ENCODE measurements around the gene BTNL9.

The BTNL9 gene

DNA sequence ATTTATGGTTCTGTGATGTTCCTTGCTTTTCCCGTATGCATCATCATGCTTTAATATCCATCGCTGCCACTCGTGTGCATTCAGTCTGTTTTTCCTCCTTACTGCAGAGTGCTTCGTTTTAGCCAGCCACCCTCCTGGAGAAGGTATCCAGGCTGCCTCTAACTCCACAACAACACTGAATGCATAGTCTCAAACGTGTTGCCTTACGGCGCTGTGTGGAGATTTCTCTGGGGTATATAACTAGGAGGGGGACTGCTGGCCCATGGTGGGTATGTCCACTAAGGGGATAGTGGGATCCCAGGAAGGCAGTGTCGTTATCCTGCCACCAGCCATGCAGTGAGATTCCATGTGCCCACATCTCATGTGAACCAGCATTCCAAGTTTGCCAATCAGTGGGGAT lies 16.4 kb downstream of the BTNL9 start:
- TF ChIP-seq CTCF (IDR thresholded peaks at IDR 0.05; ENCODE audit: low read length, missing control alignments) = no peak
- no peak for DNase-seq (ENCODE audit: low read depth)
- no peak overlapping the region for H3K4me3 ChIP-seq (replicated peaks; ENCODE audit: low read depth, low read length)

- no peak for TF ChIP-seq CTCF (IDR thresholded peaks at IDR 0.05; ENCODE audit: low read length, missing control alignments)
- no peak overlapping the region for H3K4me3 ChIP-seq (replicated peaks; ENCODE audit: low read depth, low read length)
- DNase-seq (ENCODE audit: low read depth) = no peak
Observed at GRCh38 chr5:181058321-181058720, 18.3 kb downstream of the BTNL9 start.

DNA sequence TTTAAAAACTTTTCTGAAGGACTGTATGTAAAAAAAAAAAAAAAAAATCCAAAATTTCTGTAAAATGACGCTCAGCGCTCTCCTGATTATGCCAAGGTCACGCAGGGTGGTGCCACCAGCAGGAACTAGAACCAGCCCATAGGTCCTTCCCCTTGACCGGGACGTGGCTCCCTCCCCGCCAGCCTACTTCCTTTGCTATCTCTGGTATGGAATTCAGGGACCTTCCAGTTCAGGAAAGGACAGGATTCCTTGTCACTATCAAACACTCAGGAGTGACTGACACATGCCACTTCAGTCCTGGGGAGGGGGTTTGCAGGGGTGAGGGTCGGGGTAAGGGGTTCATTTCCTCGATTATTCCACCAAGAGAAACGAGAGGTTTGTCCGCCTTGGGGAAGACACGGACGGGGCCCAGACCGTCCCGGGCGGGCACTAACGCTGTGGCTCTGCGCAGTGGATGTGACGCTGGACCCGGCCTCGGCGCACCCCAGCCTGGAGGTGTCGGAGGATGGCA lies 18.8 kb downstream of the BTNL9 start:
- TF ChIP-seq CTCF (IDR thresholded peaks at IDR 0.05; ENCODE audit: low read length, missing control alignments) = no peak
- no peak overlapping the region for H3K4me3 ChIP-seq (replicated peaks; ENCODE audit: low read depth, low read length)
- no peak for DNase-seq (ENCODE audit: low read depth)

DNA sequence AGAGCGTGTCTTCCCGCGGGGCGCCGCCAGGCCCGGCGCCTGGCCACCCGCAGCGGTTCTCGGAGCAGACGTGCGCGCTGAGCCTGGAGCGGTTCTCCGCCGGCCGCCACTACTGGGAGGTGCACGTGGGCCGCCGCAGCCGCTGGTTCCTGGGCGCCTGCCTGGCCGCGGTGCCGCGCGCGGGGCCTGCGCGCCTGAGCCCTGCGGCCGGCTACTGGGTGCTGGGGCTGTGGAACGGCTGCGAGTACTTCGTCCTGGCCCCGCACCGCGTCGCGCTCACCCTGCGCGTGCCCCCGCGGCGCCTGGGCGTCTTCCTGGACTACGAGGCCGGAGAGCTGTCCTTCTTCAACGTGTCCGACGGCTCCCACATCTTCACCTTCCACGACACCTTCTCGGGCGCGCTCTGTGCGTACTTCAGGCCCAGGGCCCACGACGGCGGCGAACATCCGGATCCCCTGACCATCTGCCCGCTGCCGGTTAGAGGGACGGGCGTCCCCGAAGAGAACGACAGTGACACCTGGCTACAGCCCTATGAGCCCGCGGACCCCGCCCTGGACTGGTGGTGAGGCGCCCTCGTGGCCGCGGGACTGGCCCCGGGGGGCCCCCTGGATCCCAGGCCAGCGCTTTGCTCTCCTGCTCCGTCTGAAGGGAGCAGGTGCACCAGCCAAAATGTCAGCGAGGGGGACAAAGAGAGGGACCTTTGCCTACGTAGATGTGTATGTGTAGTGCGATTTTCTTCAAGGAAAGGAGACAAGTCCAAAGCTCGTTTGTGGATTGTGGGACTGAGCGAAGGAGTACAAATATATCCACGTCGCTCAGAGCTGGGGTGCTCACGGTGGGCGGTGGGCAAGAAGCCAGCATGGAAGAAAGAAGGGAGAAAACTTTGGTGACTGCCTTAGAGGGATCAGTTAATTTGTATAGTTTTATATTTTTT lies 19.5 kb downstream of the BTNL9 start:
- H3K4me3 ChIP-seq (replicated peaks; ENCODE audit: low read depth, low read length) = no peak overlapping the region
- no peak for TF ChIP-seq CTCF (IDR thresholded peaks at IDR 0.05; ENCODE audit: low read length, missing control alignments)
- no peak for DNase-seq (ENCODE audit: low read depth)

GRCh38 chr5:181060231-181060590 lies 20.1 kb downstream of the BTNL9 start:
- no peak for TF ChIP-seq CTCF (IDR thresholded peaks at IDR 0.05; ENCODE audit: low read length, missing control alignments)
- no peak overlapping the region for H3K4me3 ChIP-seq (replicated peaks; ENCODE audit: low read depth, low read length)
- no peak for DNase-seq (ENCODE audit: low read depth)

- DNase-seq (ENCODE audit: low read depth) = no peak
- TF ChIP-seq CTCF (IDR thresholded peaks at IDR 0.05; ENCODE audit: low read length, missing control alignments) = no peak
Observed at GRCh38 chr5:181060924-181061323, 20.9 kb downstream of the BTNL9 start.

DNA sequence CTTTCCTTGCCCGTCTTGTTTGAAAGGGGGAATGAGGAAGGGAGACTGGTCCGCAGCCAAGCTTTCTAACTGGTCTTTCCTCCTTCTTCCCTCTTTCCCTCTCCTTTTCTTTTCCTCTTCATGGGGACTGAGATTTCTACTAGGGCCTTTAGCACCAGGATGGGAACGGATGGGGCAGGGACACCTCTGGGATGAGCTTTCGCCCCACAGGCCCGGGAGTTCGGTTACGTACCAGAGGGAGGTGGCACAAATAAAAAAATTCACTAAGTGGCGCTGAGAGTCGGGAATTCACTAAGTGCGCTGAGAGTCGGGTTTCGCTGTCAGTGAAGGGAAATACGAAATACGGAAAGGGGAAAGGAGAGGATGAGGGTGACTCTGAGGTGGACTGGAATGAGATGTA lies 21.6 kb downstream of the BTNL9 start:
- no peak overlapping the region for H3K4me3 ChIP-seq (replicated peaks; ENCODE audit: low read depth, low read length)
- no peak for DNase-seq (ENCODE audit: low read depth)
- no peak for TF ChIP-seq CTCF (IDR thresholded peaks at IDR 0.05; ENCODE audit: low read length, missing control alignments)

More at GRCh38 chr5:181060924-181061323, 20.9 kb downstream of the BTNL9 start:
- H3K4me3 ChIP-seq (replicated peaks; ENCODE audit: low read depth, low read length) = no peak overlapping the region

All from fibroblast of pulmonary artery (primary cell).